HFF-Myc (cell line): Measurements from ENCODE around the gene RAC3.
A peak's percentile ranks its signal among the peaks of the same experiment; 100 is the strongest.

ENCODE experiments used
- DNase-seq: peaks from one replicate; pipeline ENCODE4 v3.0.0-alpha.2; 2011; ENCODE audit warnings: low read depth; ENCODE audit errors: extremely low read depth
- H3K4me3 ChIP-seq: replicated peaks from 2 replicates; pipeline ENCODE4 v1.5.1; 2011; ENCODE audit warnings: low read depth, mild to moderate bottlenecking, control low read depth, low read length
- TF ChIP-seq, protein P1 (sequence below): IDR thresholded peaks from 2 replicates; pipeline ENCODE4 v1.5.1; 2012; ENCODE audit warnings: mild to moderate bottlenecking, low read depth, low read length, control low read depth; ENCODE audit errors: missing control alignments

The RAC3 gene

DNA sequence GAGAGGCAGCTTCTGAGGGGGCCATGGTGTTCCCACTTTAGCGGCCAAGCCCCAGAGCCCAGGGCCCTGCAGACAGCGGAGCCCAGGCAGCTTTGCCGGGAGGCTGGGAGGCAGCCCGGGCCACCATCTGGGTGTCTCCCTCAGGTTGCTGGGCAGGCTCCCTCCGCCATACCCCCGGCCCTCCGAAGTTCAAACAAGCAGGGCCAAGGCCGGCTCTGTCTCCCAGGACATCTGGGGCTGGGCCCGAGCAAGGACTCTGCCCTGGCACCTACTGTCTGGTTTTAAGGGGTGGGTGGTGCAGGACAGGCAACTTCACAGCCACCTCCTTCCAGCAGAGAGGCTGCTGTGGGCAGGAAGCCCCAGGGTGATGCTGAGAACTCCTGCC is 31.5 kb downstream of the RAC3 start:
- TF ChIP-seq, protein P1, sequence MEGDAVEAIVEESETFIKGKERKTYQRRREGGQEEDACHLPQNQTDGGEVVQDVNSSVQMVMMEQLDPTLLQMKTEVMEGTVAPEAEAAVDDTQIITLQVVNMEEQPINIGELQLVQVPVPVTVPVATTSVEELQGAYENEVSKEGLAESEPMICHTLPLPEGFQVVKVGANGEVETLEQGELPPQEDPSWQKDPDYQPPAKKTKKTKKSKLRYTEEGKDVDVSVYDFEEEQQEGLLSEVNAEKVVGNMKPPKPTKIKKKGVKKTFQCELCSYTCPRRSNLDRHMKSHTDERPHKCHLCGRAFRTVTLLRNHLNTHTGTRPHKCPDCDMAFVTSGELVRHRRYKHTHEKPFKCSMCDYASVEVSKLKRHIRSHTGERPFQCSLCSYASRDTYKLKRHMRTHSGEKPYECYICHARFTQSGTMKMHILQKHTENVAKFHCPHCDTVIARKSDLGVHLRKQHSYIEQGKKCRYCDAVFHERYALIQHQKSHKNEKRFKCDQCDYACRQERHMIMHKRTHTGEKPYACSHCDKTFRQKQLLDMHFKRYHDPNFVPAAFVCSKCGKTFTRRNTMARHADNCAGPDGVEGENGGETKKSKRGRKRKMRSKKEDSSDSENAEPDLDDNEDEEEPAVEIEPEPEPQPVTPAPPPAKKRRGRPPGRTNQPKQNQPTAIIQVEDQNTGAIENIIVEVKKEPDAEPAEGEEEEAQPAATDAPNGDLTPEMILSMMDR: no peak
- DNase-seq: no peak
- H3K4me3 ChIP-seq: no peak overlapping the region

DNA sequence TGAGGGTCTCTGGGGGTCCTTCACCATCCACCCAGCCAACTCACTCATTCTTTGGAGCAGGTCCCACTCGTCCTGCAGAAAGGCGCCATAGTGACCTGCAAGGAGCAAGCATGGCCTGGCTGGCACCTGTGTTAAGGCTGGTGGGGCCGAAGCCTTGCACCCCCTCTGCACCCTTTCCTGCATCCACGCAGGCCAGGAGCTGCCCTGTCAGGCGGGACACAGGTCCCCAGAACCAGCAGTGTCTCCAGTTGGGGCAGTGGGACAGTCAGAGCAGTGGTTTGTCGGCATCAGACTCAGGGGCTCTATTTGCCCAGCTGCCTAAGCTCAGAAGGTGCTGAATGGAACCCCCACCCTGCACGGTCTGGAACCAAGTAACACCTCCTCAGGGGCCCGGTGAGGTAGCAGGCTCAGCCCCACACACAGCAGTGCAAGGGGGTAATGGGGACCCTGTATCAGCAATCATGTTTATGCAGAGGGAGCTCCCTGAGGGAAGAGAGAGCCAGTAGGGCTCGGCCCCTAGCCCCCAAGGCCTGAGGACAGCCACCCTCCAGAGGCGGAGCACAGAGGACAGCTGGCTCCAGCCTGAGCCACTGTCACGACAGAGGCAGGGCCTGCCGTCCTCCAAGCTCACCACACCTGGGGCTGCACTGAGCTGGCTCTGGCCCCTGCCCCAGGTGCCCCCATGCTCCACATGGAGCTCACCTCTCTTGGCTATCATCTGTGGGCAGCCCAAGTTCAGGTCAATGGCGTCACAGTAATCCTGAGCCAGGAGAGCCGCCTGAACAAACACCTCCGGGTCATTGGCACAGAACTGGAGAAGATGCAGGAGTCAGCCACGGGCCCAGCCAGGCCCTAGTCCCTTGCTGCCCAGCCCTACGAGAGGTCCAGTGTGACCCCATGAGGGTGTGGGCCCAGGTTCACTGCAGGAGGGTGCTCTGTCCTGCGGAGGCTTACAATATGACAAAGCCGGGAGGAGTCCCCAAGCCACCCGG is 32.2 kb downstream of the RAC3 start:
- peak overlapping the region; percentile 86 for H3K4me3 ChIP-seq
- no peak for DNase-seq
- TF ChIP-seq, protein P1: no peak

GRCh38 chr17:82064433-82065192 is 33.1 kb downstream of the RAC3 start:
- no peak for DNase-seq
- H3K4me3 ChIP-seq: peak overlapping the region; percentile 86
- TF ChIP-seq, protein P1: no peak

DNA sequence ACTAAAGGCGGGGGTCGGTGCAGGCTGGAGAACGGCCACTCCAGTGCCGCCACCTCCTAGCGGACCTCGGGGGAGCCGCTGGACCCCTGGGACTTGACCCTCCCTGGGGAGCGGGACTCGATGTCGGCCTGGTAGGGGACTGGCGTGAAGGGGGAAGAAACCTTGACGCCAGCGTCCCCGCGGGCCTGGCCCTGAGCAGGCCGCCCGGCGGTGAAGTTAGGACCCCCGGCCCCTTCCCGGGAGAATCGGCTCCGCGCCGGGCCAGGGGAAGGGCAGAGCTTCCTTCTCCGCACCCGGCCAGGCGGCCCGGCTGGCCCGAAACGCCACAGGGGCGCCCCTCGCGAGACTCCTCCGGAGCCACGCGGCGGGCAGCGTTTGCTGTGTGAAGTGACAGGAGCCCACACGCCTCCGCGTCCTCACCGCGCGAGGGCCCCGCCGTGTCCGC is 33.7 kb downstream of the RAC3 start:
- TF ChIP-seq, protein P1: no peak
- peak overlapping the region; percentile 86 for H3K4me3 ChIP-seq
- DNase-seq: no peak

DNA sequence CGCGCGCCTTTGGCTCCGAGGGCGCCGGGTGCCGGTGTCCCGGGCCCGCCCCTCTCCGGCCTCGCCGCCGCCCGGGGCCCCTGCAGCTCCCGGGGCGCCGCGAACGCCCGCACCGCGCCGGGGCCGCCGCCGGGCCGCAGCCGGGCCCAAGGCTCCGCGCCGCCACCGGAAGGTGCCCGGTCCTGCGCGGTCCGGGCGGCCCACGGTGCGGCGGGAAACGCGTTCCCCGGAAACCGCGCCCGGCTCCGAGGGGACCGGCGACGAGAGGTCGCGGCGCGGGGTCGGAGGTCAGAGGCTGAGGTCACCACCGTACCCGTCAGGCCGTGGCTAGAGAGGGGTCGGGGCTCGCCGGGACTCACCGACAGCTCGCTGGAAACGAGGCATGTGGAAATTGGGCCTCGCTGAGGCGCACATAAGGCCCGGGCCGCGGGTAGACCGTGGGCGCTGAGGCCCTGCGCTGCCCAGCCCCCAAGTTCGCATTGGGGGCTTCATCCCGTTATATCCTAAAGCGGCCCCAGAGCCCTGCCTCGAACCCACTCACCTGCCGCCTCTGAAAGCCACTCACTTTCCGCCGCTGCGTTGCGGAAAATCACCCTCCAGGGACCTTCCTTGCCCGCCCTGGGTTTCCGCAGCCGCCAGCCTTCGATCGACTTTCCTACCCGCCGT is 34.3 kb downstream of the RAC3 start, which contains the start of gene DUS1L:
Gene DUS1L (minus strand): TSS at position 167 of the 666 bp plus-strand sequence. CDS start 745 bp downstream, outside the sequence.
- DNase-seq: no peak
- TF ChIP-seq, protein P1: no peak
- peak within 1 kb of the TSS; percentile 86 for H3K4me3 ChIP-seq

DNA sequence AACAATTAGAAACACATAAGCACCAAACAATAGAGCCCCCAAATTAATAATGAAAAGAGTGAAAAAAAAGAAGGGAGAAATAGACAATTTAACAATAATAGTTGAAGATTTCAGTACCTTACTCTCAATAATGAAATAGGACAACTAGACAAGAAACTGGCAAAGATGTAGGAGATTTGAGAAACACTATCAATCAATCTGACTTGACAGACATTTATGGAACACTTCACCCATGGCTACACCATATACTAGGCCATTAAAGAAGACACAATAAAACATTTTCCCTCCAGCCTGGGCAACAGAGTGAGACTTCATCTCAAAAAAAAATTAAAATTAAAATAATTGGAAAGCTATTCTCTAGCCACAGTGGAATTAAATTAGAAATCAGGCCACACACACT is 39.1 kb downstream of the RAC3 start:
- H3K4me3 ChIP-seq: no peak overlapping the region
- TF ChIP-seq, protein P1: no peak
- DNase-seq: no peak
